Upper lobe of left lung (tissue), 6 donors: ENCODE measurements around the gene PPM1L. TPM values are rescaled to one million over a fixed set of nuclear protein-coding genes. Genes with fewer than 3 reads are reported as not detected.

ENCODE experiments used
- ATAC-seq, 2 donors: fragments of 200-7000 bp; cut with Tn5 transposase; one replicate each; pipeline ENCODE4 v1.9.1; 2022; ENCODE audit warnings: mild to moderate bottlenecking in 2 of 2, moderate library complexity in 2 of 2; ENCODE audit not compliant: low FRiP score in 2 of 2
- DNase-seq, 2 donors: peaks; one replicate each; pipeline ENCODE4 v3.0.0-alpha.2; 2019 to 2020
- H3K27ac ChIP-seq, 4 donors: fragments of 200-600 bp; sonication (generic); one replicate each; pipeline ENCODE4 v1.5.1; 2016 to 2019
- H3K27me3 ChIP-seq, 4 donors: fragments of 200-600 bp; sonication (generic); one replicate each; pipeline ENCODE4 v1.5.1; 2017 to 2019
- H3K36me3 ChIP-seq, 4 donors: fragments of 200-600 bp; sonication (generic); one replicate each; pipeline ENCODE4 v1.5.1; 2016 to 2019
- H3K4me1 ChIP-seq, 4 donors: fragments of 200-600 bp; sonication (generic); one replicate each; pipeline ENCODE4 v1.5.1; 2018 to 2019
- H3K4me3 ChIP-seq, 4 donors: fragments of 200-600 bp; sonication (generic); one replicate each; pipeline ENCODE4 v1.5.1; 2017 to 2019; ENCODE audit warnings: mild to moderate bottlenecking in 2 of 4, moderate library complexity in 1 of 4
- H3K9me3 ChIP-seq, 4 donors: fragments of 200-600 bp; sonication (generic); one replicate each; pipeline ENCODE4 v1.5.1; 2018 to 2019
- CTCF ChIP-seq, 6 experiments: fragments of 450-650 bp in 4 of 6; fragments of 200-600 bp in 2 of 6; sonication (generic) in 2 of 6; IDR thresholded peaks; one replicate each; pipeline ENCODE4 v1.5.1; 2016 to 2019; ENCODE audit warnings: antibody characterized with exemption in 6 of 6
- EP300 ChIP-seq, 4 donors: sonication (generic); formaldehyde crosslinking; IDR thresholded peaks; one replicate each; pipeline ENCODE4 v1.5.1; 2017; ENCODE audit warnings: antibody characterized with exemption in 4 of 4, control low read depth in 2 of 4
- POLR2A ChIP-seq, 4 donors: fragments of 450-650 bp; IDR thresholded peaks; one replicate each; pipeline ENCODE4 v1.5.1; 2016 to 2017; ENCODE audit warnings: antibody characterized with exemption in 4 of 4, mild to moderate bottlenecking in 2 of 4
- POLR2AphosphoS5 ChIP-seq, 2 donors: sonication (generic); formaldehyde crosslinking; IDR thresholded peaks; one replicate each; pipeline ENCODE4 v1.5.1; 2017; ENCODE audit warnings: antibody characterized with exemption in 2 of 2
- WGBS, 2 donors: methylation state at CpG; one replicate each; pipeline ENCODE4 v1.1.5; 2017 to 2018; 5-methylcytosine and 5-hydroxymethylcytosine counted together
- total RNA-seq, 6 donors: library from RNA; depleted of rRNA in 4 of 6; stranded (reverse); fragments of >200 nt in 4 of 6; gene quantifications; one replicate each; pipeline versions ENCODE4 v1.1.0 to v1.2.1, GENCODE V29; 2016 to 2021
- donor health status: DM: no; HTN: no; CAD: no; lungs with moderate emphysema.
- donor health status: DM: no; HTN: yes; CAD: no; lungs with severe emphysema.

Gene PPM1L
- total RNA-seq, 6 donors from 2014 or later = 11.3 to 26.8 (median 18.7) TPM

DNA sequence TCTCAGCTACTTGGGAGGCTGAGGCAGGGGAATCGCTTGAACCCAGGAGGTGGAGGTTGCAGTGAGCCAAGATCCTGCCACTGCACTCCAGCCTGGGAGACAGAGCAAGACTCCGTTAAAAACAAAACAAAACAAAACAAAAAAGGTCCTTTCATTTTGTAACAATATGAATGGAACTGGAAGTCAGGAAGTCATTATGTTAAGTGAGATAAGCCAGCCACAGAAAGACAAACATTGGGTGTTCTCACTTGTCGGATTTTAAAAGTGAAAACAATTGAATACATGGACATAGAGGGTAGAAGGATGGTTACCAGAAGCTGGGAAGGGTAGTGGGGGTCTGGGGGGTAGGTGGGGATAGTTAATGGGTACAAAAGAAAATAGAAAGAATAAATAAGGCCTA, 361.6 kb downstream of the PPM1L start:
- Histone ChIP-seq H3K4me3 (no peak overlapping the region), H3K9me3 (peaks cover 7 to 33% (median 19%) of the 10 kb centered on the region in 4 donors), H3K27me3 (no peaks in the 10 kb centered on the region), H3K4me1 (no peaks in the 10 kb centered on the region), H3K36me3 (no peaks in the 10 kb centered on the region), H3K27ac (no peak overlapping the region)
- TF ChIP-seq POLR2AphosphoS5 (IDR thresholded peaks at IDR 0.05) (no peak), POLR2A (IDR thresholded peaks at IDR 0.05) (no peak), EP300 (IDR thresholded peaks at IDR 0.05) (no peak), CTCF (IDR thresholded peaks at IDR 0.05) (no peak)
- ATAC-seq (no peak), DNase-seq (no peak)
- WGBS, 2 donors = 61 to 66% methylated on average over 3 of the region's 3 CpGs

- Histone ChIP-seq H3K4me3 (no peak overlapping the region), H3K9me3 (peaks cover 5 to 15% (median 12%) of the 10 kb centered on the region in 4 donors), H3K4me1 (no peaks in the 10 kb centered on the region), H3K36me3 (no peaks in the 10 kb centered on the region), H3K27me3 (no peaks in the 10 kb centered on the region), H3K27ac (no peak overlapping the region)
- DNase-seq (no peak), ATAC-seq (no peak)
- TF ChIP-seq POLR2A (IDR thresholded peaks at IDR 0.05) (no peak), EP300 (IDR thresholded peaks at IDR 0.05) (no peak), POLR2AphosphoS5 (IDR thresholded peaks at IDR 0.05) (no peak), CTCF (IDR thresholded peaks at IDR 0.05) (no peak)
- WGBS, 2 donors = 55 to 59% methylated on average over 2 of the region's 2 CpGs
Measured at GRCh38 chr3:161126495-161126894, 370.5 kb downstream of the PPM1L start.

Other genes with a start within 250 kb of the PPM1L start
- gene KPNA4, start 190.7 kb upstream of the PPM1L start, total RNA-seq = 10 to 100 TPM; 12.6 to 51.7 (median 33.0) TPM
- not detected for gene ARL14, start 79.1 kb upstream of the PPM1L start, total RNA-seq